Panc1 (cell line): ENCODE measurements around the gene SPATA31C1.
"Not testable (repeated sequence)": the region's sequence is repeated elsewhere in the genome, so short reads cannot be mapped to it uniquely, and the experiment has no call there.

Experiments
- CTCF ChIP-seq: fragments of 450-650 bp; IDR thresholded peaks from 2 replicates; pipeline ENCODE4 v1.5.1; 2017; ENCODE audit warnings: mild to moderate bottlenecking
- REST ChIP-seq, 2 experiments: IDR thresholded peaks; 2 replicates each; pipeline ENCODE4 v1.6.1; 2011 to 2012; ENCODE audit warnings: low read depth in 2 of 2, control low read depth in 1 of 2, low read length in 1 of 2, mild to moderate bottlenecking in 1 of 2, moderate library complexity in 1 of 2; ENCODE audit not compliant: insufficient read depth in 1 of 2
- SIN3A ChIP-seq: IDR thresholded peaks from 2 replicates; pipeline ENCODE4 v1.6.1; 2012; ENCODE audit warnings: low read depth, mild to moderate bottlenecking, low read length, moderate library complexity, borderline replicate concordance; ENCODE audit not compliant: insufficient read depth
- TCF7L2 ChIP-seq: IDR thresholded peaks from 2 replicates; pipeline ENCODE4 v1.6.1; 2011; ENCODE audit warnings: mild to moderate bottlenecking, low read depth, low read length, inconsistent platforms

- not testable (repeated sequence) for TF ChIP-seq CTCF; TCF7L2; REST (IDR thresholded peaks at IDR 0.05; ENCODE audit: insufficient read depth in 1 of 2, low read depth in 2 of 2, low read length in 1 of 2); SIN3A
Measured at GRCh38 chr9:87921561-87921960, 3.8 kb downstream of the SPATA31C1 start.
